Mesenchymal stem cell (in vitro differentiated cells and primary cell): ENCODE data around the gene KRTCAP2. TPM values are rescaled to one million over a fixed set of nuclear protein-coding genes. Genes with fewer than 3 reads are reported as not detected.
"Not testable (repeated sequence)": the region's sequence is repeated elsewhere in the genome, so short reads cannot be mapped to it uniquely, and the experiment has no call there.

Source experiments
- DNase-seq: peaks from one replicate; pipeline ENCODE4 v3.0.0-alpha.2; 2013
- H2AFZ ChIP-seq: one replicate; pipeline ENCODE4 v1.6.1; 2013; ENCODE audit warnings: low read depth, mild to moderate bottlenecking, control low read depth, inconsistent platforms, low read length, moderate library complexity
- H2AK5ac ChIP-seq: 2 replicates; pipeline ENCODE4 v1.6.1; 2013; ENCODE audit warnings: low read length, moderate library complexity, mild to moderate bottlenecking, inconsistent platforms; ENCODE audit not compliant: severe bottlenecking
- H2BK120ac ChIP-seq: one replicate; pipeline ENCODE4 v1.6.1; 2013; ENCODE audit warnings: low read depth, mild to moderate bottlenecking, inconsistent platforms, low read length, moderate library complexity
- H2BK12ac ChIP-seq, 2 experiments: one replicate each; pipeline ENCODE4 v1.6.1; 2013; ENCODE audit warnings: inconsistent platforms in 2 of 2, low read length in 2 of 2, mild to moderate bottlenecking in 2 of 2, moderate library complexity in 2 of 2, control low read depth in 1 of 2
- H2BK15ac ChIP-seq: one replicate; pipeline ENCODE4 v1.6.1; 2013; ENCODE audit warnings: mild to moderate bottlenecking, low read depth, inconsistent platforms; ENCODE audit not compliant: poor library complexity, severe bottlenecking
- H2BK5ac ChIP-seq: 2 replicates; pipeline ENCODE4 v1.6.1; 2013; ENCODE audit warnings: low read depth, mild to moderate bottlenecking, low read length, control low read depth, inconsistent platforms; ENCODE audit not compliant: poor library complexity, severe bottlenecking
- H3K14ac ChIP-seq, 2 experiments: one replicate each; pipeline ENCODE4 v1.6.1; 2013; ENCODE audit warnings: inconsistent platforms in 2 of 2, low read length in 2 of 2, control low read depth in 1 of 2, mild to moderate bottlenecking in 1 of 2, moderate library complexity in 1 of 2
- H3K18ac ChIP-seq, 2 experiments: one replicate each; pipeline ENCODE4 v1.6.1; 2013; ENCODE audit warnings: inconsistent platforms in 2 of 2, low read length in 2 of 2, control low read depth in 1 of 2, low read depth in 1 of 2, mild to moderate bottlenecking in 1 of 2
- H3K23ac ChIP-seq, 2 experiments: one replicate each; pipeline ENCODE4 v1.6.1; 2013; ENCODE audit warnings: inconsistent platforms in 2 of 2, low read length in 2 of 2, mild to moderate bottlenecking in 2 of 2, moderate library complexity in 2 of 2, control low read depth in 1 of 2
- H3K27ac ChIP-seq: 2 replicates; pipeline ENCODE4 v1.5.1; 2013; ENCODE audit warnings: mild to moderate bottlenecking, moderate library complexity, low read length, control low read depth, inconsistent platforms; ENCODE audit not compliant: poor library complexity, severe bottlenecking
- H3K27me3 ChIP-seq, 2 experiments: 2 replicates each; pipeline versions ENCODE4 v1.6.1 to v1.7.0; 2013; ENCODE audit warnings: low read length in 2 of 2, mild to moderate bottlenecking in 2 of 2, moderate library complexity in 2 of 2, control low read depth in 1 of 2, inconsistent platforms in 1 of 2; ENCODE audit not compliant: control insufficient read depth in 1 of 2, insufficient read depth in 1 of 2
- H3K36me3 ChIP-seq, 2 experiments: 2 replicates each; pipeline versions ENCODE4 v1.6.1 to v1.7.0; 2013; ENCODE audit warnings: low read length in 2 of 2, control low read depth in 1 of 2, inconsistent platforms in 1 of 2, low read depth in 1 of 2, mild to moderate bottlenecking in 1 of 2; ENCODE audit not compliant: insufficient read depth in 2 of 2, control insufficient read depth in 1 of 2
- H3K4ac ChIP-seq, 2 experiments: one replicate each; pipeline ENCODE4 v1.6.1; 2013; ENCODE audit warnings: inconsistent platforms in 2 of 2, low read length in 2 of 2, mild to moderate bottlenecking in 2 of 2, moderate library complexity in 2 of 2, control low read depth in 1 of 2, low read depth in 1 of 2
- H3K4me1 ChIP-seq: 2 replicates; pipeline ENCODE4 v1.6.1; 2013; ENCODE audit warnings: low read depth, low read length, control low read depth; ENCODE audit not compliant: control insufficient read depth, insufficient read depth
- H3K4me2 ChIP-seq: 2 replicates; pipeline ENCODE4 v1.6.1; 2013; ENCODE audit warnings: low read length, mild to moderate bottlenecking, inconsistent platforms; ENCODE audit not compliant: poor library complexity, severe bottlenecking
- H3K4me3 ChIP-seq, 2 experiments: 2 replicates each; pipeline versions ENCODE4 v1.5.1 to v1.7.0; 2013; ENCODE audit warnings: low read length in 2 of 2, mild to moderate bottlenecking in 2 of 2, control low read depth in 1 of 2, low read depth in 1 of 2; ENCODE audit not compliant: insufficient read depth in 1 of 2
- H3K79me1 ChIP-seq: replicated peaks from 2 replicates; pipeline ENCODE4 v1.6.1; 2013; ENCODE audit warnings: mild to moderate bottlenecking, control low read depth, low read length, inconsistent platforms; ENCODE audit not compliant: poor library complexity, severe bottlenecking
- H3K9ac ChIP-seq: 2 replicates; pipeline ENCODE4 v1.7.0; 2013; ENCODE audit warnings: mild to moderate bottlenecking, low read length, moderate library complexity
- H3K9me3 ChIP-seq: 2 replicates; pipeline ENCODE4 v1.7.0; 2013; ENCODE audit warnings: mild to moderate bottlenecking, low read length; ENCODE audit not compliant: control insufficient read depth
- H4K8ac ChIP-seq: one replicate; pipeline ENCODE4 v1.6.1; 2013; ENCODE audit warnings: inconsistent platforms, mild to moderate bottlenecking, low read length, moderate library complexity
- H4K91ac ChIP-seq: one replicate; pipeline ENCODE4 v1.6.1; 2013; ENCODE audit warnings: mild to moderate bottlenecking, low read length, inconsistent platforms
- WGBS: methylation state at CpG from one replicate; pipeline ENCODE4 v1.1.7; 2013; ENCODE audit warnings: mixed read lengths; 5-methylcytosine and 5-hydroxymethylcytosine counted together
- polyA plus RNA-seq, 2 experiments: library from polyadenylated mRNA; stranded (reverse); fragments of 200-250 nt; gene quantifications; one replicate each; pipeline ENCODE4 v1.2.3, GENCODE V29; 2013

Gene KRTCAP2
- polyA plus RNA-seq (2013, experiment 1 of 2) = 350 TPM
- 358 TPM for polyA plus RNA-seq (2013, experiment 2 of 2)

DNA sequence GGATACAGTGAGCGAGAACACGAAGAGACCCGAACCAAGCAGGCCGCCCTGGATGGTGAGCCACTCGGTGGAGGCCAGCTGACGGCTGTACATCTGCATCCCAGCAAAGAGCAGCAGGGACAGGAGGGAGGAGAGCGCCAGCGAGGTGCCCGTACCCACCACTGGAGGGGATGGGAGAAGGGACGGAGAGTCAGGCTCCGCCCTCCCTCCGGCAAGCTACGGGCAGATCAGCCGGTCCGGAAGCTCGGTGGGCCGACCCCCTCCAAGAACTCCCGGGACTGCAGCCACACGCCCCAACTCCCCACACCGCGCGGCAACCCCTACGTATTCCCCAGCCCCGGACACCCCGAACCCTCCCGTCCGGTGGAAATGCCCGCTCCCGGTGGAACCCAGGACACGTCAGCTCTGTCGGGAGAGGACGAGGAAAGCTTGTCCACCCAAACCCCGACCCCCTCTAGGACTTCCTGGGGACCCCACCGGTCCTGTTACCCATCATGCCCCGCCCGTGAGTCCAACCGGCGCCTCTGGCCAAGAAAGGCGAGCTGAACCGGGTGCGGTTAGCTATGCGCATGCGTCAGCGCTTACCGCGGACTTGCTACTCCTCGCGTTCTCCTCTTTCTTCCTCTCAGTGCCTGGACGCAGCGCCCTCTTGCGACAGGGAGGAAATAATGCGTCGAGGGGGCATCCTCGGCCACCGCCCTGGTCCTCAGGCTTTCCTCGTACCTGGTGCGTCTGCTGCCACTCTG, at the start of gene KRTCAP2:
TSS of gene KRTCAP2 (minus strand) at position 573 of the 746 bp plus-strand sequence. CDS start at position 493, 80 bp downstream.
- peak within 1 kb of the TSS; percentile 86 to 87 for H3K18ac ChIP-seq
- DNase-seq = peak; percentile 96
- peak within 1 kb of the TSS; percentile 92 for H4K91ac ChIP-seq
- peaks cover 26% of the 10 kb centered on the region for H3K4me1 ChIP-seq
- H2BK5ac ChIP-seq = peak within 1 kb of the TSS; percentile 51
- no peak within 1 kb of the TSS for H3K23ac ChIP-seq
- no peaks in the 10 kb centered on the region for H3K27me3 ChIP-seq
- H3K27ac ChIP-seq = peak within 1 kb of the TSS; percentile 95
- under 1% methylated on average over 56 of the region's 57 CpGs for WGBS
- peak within 1 kb of the TSS; percentile 59 for H2AK5ac ChIP-seq
- peak within 1 kb of the TSS; percentile 57 to 90 for H3K4ac ChIP-seq
- peak within 1 kb of the TSS; percentile 82 for H2BK15ac ChIP-seq
- H3K79me1 ChIP-seq = peaks cover 18% of the 10 kb centered on the region
- H3K4me2 ChIP-seq = peak within 1 kb of the TSS; percentile 72
- H3K9me3 ChIP-seq = no peaks in the 10 kb centered on the region
- H3K36me3 ChIP-seq = peaks cover 40 to 44% of the 10 kb centered on the region in 2 experiments
- peak within 1 kb of the TSS in 1 of 2 experiments; percentile 93 for H3K14ac ChIP-seq
- peak within 1 kb of the TSS; percentile 69 for H2BK120ac ChIP-seq
- H2BK12ac ChIP-seq = peak within 1 kb of the TSS in 1 of 2 experiments; percentile 51
- peak within 1 kb of the TSS; percentile 96 for H3K9ac ChIP-seq
- peak within 1 kb of the TSS; percentile 83 to 96 for H3K4me3 ChIP-seq
- H2AFZ ChIP-seq = peak within 1 kb of the TSS; percentile 75
- H4K8ac ChIP-seq = peak within 1 kb of the TSS; percentile 98

DNA sequence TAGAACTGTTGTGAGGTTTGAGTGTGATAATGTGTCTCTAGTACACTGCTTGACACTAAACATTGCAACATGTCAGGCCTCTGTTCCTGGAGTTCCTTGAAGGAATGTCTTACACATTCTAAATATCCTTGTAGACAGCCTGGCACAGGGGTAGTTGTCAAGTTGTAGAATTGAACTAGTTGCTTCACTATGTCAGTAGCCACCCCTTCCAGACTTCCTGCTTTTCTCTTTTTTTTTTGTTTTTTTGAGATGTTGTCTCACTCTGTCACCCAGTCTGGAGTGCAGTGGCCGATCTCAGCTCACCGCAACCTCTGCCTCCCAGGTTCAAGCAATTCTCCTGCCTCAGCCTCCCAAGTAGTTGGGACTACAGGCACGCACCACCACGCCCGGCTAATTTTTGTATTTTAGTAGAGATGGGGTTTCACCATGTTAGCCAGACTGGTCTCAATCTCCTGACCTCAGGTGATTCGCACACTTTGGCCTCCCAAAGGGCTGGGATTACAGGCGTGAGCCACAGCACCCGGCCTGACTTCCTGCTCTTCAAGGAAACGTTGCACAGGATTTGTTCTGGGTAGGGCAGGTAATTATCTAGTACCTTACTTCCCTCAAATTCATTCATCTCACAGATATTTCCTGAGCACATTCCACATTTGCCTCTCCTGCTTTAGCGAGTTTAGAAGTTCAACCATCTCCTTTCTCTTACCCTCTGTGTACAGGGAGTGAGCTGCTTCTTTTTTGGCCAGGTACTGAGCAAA, 47.3 kb upstream of the KRTCAP2 start:
- not testable (repeated sequence) for DNase-seq, H2BK15ac ChIP-seq, H3K4me3 ChIP-seq, H4K8ac ChIP-seq, H3K4me2 ChIP-seq, H3K14ac ChIP-seq, H3K9me3 ChIP-seq, H3K9ac ChIP-seq, H3K4me1 ChIP-seq, H3K27ac ChIP-seq, H2AFZ ChIP-seq, H3K79me1 ChIP-seq, H4K91ac ChIP-seq, H2AK5ac ChIP-seq, H3K18ac ChIP-seq, H2BK12ac ChIP-seq, H3K23ac ChIP-seq, H3K27me3 ChIP-seq, H3K4ac ChIP-seq, H2BK120ac ChIP-seq, H2BK5ac ChIP-seq
- WGBS = 95% methylated on average over 8 of the region's 10 CpGs
- peaks cover 8 to 19% of the 10 kb centered on the region in 2 experiments for H3K36me3 ChIP-seq

GRCh38 chr1:155219592-155220031, 46.5 kb upstream of the KRTCAP2 start:
- DNase-seq = peak; percentile 25

More at GRCh38 chr1:155219592-155220031, 46.5 kb upstream of the KRTCAP2 start:
- Histone ChIP-seq H2BK120ac (no peak overlapping the region), H2BK12ac (peak overlapping the region; percentile 0 to 15), H3K36me3 (peaks cover 15 to 27% of the 10 kb centered on the region in 2 experiments), H2BK15ac (no peak overlapping the region), H3K4me1 (peaks cover 2% of the 10 kb centered on the region), H3K18ac (peak overlapping the region in 1 of 2 experiments; percentile 67), H4K8ac (peak overlapping the region; percentile 76), H3K27me3 (no peaks in the 10 kb centered on the region), H2AFZ (no peak overlapping the region), H3K4me2 (no peak overlapping the region), H3K27ac (no peak overlapping the region), H3K79me1 (peaks cover 2% of the 10 kb centered on the region), H3K14ac (no peak overlapping the region), H2AK5ac (no peak overlapping the region), H3K23ac (no peak overlapping the region), H3K4me3 (peak overlapping the region in 1 of 2 experiments; percentile 61), H4K91ac (no peak overlapping the region), H2BK5ac (no peak overlapping the region), H3K4ac (no peak overlapping the region), H3K9me3 (no peaks in the 10 kb centered on the region), H3K9ac (peak overlapping the region; percentile 73)
- no CpG with 5 or more reads among the region's 1 CpG for WGBS
